GM20431 (cell line): ENCODE data around the gene MRPS14.

Experiments used
- in situ Hi-C: fragments of 300-500 bp; cut with MseI, MboI; formaldehyde crosslinking; loops from one replicate; pipeline ENCODE4 v1.15.0; 2020; ENCODE audit warnings: low sequenced_read_pairs; ENCODE audit not compliant: unreplicated experiment

MRPS14 gene

DNA sequence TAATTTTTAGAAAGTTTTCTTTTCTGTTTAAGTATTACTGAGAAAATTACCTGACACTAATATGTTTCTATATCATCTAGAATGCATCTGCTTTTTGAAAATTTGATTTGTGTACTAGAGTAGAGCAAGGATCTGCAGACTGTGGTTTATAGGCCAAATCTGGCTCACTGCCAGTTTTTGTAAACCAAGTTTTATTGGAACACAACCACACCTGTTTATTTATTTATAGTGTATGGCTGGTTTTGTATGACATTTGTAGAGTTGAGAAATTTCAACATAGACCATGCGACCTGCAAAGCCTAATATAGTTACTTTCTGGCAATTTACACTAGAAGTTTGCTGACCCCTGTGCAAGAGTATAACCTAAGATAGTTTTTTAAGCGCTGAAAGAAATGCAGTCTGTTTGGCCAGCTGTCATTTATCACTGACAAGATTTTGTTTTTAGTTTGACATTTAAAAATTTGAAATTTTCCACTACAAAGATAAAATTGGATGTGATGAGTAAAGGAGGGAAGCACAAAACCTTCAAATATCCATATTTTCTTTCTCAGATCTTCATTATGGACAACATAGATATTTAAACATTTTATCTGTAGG, 59.6 kb downstream of the MRPS14 start:
- in situ Hi-C loops, result no loop called here
